PFSK-1 (cell line): ENCODE measurements around the gene LRFN3.

Source experiments
- FOXP2 ChIP-seq: optimal IDR thresholded peaks from 2 replicates; pipeline ENCODE3; 2011; ENCODE audit warnings: borderline replicate concordance, control low read depth, inconsistent platforms; ENCODE audit not compliant: insufficient read depth; ENCODE audit errors: extremely low read length, extremely low read depth
- REST ChIP-seq, 2 experiments: IDR thresholded peaks; 2 replicates each; pipeline versions ENCODE4 v1.6.1 to v1.8.0; 2011 to 2012; ENCODE audit warnings: low read depth in 2 of 2, low read length in 2 of 2, control low read depth in 1 of 2, inconsistent platforms in 1 of 2, mild to moderate bottlenecking in 1 of 2, moderate library complexity in 1 of 2; ENCODE audit not compliant: insufficient read depth in 1 of 2
- TAF1 ChIP-seq: IDR thresholded peaks from 2 replicates; pipeline ENCODE4 v1.6.1; 2012; ENCODE audit warnings: low read length, control low read depth, borderline replicate concordance; ENCODE audit not compliant: insufficient read depth

GRCh38 chr19:35911173-35911572 lies 25.0 kb upstream of the LRFN3 start:
- TF ChIP-seq TAF1 (no peak), REST (IDR thresholded peaks at IDR 0.05; ENCODE audit: insufficient read depth in 1 of 2, low read depth in 2 of 2, low read length in 2 of 2) (no peak), FOXP2 (no peak)
